Prostate gland (tissue), 2 donors: ENCODE measurements around the gene EIF2S3.

Experiments
- POLR2AphosphoS5 ChIP-seq: sonication (generic); formaldehyde crosslinking; IDR thresholded peaks from one replicate; pipeline ENCODE4 v1.6.1; 2017; ENCODE audit warnings: antibody characterized with exemption
- TF ChIP-seq, protein P1 (sequence below), 4 experiments: fragments of 200-600 bp in 2 of 4; fragments of 450-650 bp in 2 of 4; sonication (generic) in 2 of 4; IDR thresholded peaks; 1 replicate in 3 of 4; 2 replicates in 1 of 4; pipeline ENCODE4 v1.5.1; 2016 to 2019; ENCODE audit warnings: antibody characterized with exemption in 4 of 4, mild to moderate bottlenecking in 2 of 4, moderate library complexity in 2 of 4

DNA sequence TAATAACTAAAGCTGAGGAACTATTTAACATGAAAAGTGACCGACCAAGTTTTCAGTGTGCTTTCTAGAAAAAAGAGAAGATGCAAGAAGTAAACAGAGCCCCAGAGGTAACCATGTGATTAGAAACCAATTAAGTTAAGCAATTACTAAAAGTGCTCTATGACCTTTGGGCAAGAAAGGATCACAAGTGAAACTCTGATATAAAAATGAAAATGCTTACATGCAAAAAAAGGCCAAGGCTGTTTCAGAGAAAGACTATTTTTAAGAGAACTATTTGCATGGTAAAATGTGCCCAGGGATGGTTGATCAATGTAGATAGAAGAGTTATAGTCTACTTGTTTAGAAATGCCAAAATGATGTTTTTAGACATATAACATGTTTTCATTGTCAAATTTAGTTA is 49.7 kb upstream of the EIF2S3 start:
- TF ChIP-seq, protein P1, sequence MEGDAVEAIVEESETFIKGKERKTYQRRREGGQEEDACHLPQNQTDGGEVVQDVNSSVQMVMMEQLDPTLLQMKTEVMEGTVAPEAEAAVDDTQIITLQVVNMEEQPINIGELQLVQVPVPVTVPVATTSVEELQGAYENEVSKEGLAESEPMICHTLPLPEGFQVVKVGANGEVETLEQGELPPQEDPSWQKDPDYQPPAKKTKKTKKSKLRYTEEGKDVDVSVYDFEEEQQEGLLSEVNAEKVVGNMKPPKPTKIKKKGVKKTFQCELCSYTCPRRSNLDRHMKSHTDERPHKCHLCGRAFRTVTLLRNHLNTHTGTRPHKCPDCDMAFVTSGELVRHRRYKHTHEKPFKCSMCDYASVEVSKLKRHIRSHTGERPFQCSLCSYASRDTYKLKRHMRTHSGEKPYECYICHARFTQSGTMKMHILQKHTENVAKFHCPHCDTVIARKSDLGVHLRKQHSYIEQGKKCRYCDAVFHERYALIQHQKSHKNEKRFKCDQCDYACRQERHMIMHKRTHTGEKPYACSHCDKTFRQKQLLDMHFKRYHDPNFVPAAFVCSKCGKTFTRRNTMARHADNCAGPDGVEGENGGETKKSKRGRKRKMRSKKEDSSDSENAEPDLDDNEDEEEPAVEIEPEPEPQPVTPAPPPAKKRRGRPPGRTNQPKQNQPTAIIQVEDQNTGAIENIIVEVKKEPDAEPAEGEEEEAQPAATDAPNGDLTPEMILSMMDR (IDR thresholded peaks at IDR 0.05): no peak
- no peak for TF ChIP-seq POLR2AphosphoS5
